BLaER1 (cell line): Measurements from ENCODE around the gene ZNF692.

Source experiments
- H3K27ac ChIP-seq: shearing (Covaris generic); formaldehyde crosslinking; 2 replicates; pipeline ENCODE4 v1.8.1; 2022
- H3K27me3 ChIP-seq: shearing (Covaris generic); formaldehyde crosslinking; 2 replicates; pipeline ENCODE4 v1.8.1; 2022
- H3K36me3 ChIP-seq: shearing (Covaris generic); formaldehyde crosslinking; 2 replicates; pipeline ENCODE4 v1.8.1; 2022
- H3K4me1 ChIP-seq: shearing (Covaris generic); formaldehyde crosslinking; 2 replicates; pipeline ENCODE4 v1.8.1; 2022
- H3K4me2 ChIP-seq: shearing (Covaris generic); formaldehyde crosslinking; 2 replicates; pipeline ENCODE4 v1.8.1; 2022
- H3K4me3 ChIP-seq: shearing (Covaris generic); formaldehyde crosslinking; 2 replicates; pipeline ENCODE4 v1.8.1; 2022
- H3K9ac ChIP-seq: shearing (Covaris generic); formaldehyde crosslinking; 2 replicates; pipeline ENCODE4 v1.8.1; 2022
- H3K9me3 ChIP-seq: shearing (Covaris generic); formaldehyde crosslinking; 2 replicates; pipeline ENCODE4 v1.8.1; 2022
- H4K20me1 ChIP-seq: shearing (Covaris generic); formaldehyde crosslinking; 2 replicates; pipeline ENCODE4 v1.8.1; 2022
- Cebpa-rat ChIP-seq: shearing (Covaris generic); IDR thresholded peaks from 2 replicates; pipeline ENCODE4 v1.8.1; 2022

Gene ZNF692

DNA sequence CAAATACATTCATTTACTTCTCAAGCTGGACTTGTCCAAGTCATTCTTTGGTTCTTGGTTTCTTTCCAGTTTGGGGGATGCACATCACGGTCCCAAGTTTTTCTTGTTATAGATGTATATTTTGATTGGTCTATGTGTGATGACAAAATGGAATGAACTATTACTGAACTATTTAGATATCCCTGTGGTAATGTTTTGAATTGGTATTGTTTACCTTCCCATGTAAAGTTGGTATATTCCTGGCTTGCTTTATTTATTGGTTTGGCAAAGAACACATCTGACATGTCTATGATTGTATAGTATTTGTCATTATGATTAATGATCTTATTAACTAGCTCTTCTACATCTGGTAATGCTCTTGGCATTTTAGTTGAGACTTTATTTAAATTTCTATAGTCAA is 22.4 kb upstream of the ZNF692 start:
- no peak overlapping the region for H3K4me3 ChIP-seq
- H3K4me2 ChIP-seq, result no peak overlapping the region
- no peak overlapping the region for H3K27ac ChIP-seq
- TF ChIP-seq Cebpa-rat, result no peak
- H3K27me3 ChIP-seq, result no peaks in the 10 kb centered on the region
- no peaks in the 10 kb centered on the region for H3K36me3 ChIP-seq
- no peaks in the 10 kb centered on the region; the same call in 1 of the 2 replicates for H3K9me3 ChIP-seq
- H3K4me1 ChIP-seq, result peaks cover 20% of the 10 kb centered on the region
- no peak overlapping the region for H3K9ac ChIP-seq
- H4K20me1 ChIP-seq, result no peaks in the 10 kb centered on the region

DNA sequence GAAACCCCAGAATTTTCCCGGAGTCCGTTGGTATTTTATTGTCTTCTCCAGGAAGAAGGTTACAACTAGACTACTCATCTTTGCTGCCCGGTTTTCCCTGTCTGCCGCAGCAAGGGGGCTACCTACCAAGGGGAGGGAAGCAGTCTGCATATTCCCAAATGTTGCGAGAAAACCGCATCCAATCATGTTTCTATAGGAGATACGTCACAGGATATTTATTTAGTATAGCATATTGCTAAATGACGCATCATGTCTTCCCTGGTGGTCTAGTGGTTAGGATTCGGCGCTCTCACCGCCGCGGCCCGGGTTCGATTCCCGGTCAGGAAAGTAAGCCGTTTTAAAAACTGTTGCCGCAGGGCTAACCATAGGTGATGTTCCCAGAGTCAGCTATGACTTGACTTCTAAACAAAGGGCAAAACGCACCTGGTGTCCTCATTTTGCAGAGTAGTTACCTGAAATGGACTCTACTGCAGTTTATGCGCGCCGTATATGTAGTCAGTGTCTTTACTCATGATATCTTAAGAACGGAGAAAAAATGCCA is 15.2 kb upstream of the ZNF692 start:
- H3K9me3 ChIP-seq, result no peaks in the 10 kb centered on the region
- no peak overlapping the region for H3K27ac ChIP-seq
- H4K20me1 ChIP-seq, result no peaks in the 10 kb centered on the region
- H3K4me1 ChIP-seq, result peaks cover 16% of the 10 kb centered on the region
- peak overlapping the region; percentile 86; the same call in 1 of the 2 replicates for H3K9ac ChIP-seq
- H3K27me3 ChIP-seq, result no peaks in the 10 kb centered on the region
- peak overlapping the region; percentile 82 for H3K4me2 ChIP-seq
- H3K4me3 ChIP-seq, result peak overlapping the region; percentile 73
- TF ChIP-seq Cebpa-rat, result no peak
- no peaks in the 10 kb centered on the region for H3K36me3 ChIP-seq

DNA sequence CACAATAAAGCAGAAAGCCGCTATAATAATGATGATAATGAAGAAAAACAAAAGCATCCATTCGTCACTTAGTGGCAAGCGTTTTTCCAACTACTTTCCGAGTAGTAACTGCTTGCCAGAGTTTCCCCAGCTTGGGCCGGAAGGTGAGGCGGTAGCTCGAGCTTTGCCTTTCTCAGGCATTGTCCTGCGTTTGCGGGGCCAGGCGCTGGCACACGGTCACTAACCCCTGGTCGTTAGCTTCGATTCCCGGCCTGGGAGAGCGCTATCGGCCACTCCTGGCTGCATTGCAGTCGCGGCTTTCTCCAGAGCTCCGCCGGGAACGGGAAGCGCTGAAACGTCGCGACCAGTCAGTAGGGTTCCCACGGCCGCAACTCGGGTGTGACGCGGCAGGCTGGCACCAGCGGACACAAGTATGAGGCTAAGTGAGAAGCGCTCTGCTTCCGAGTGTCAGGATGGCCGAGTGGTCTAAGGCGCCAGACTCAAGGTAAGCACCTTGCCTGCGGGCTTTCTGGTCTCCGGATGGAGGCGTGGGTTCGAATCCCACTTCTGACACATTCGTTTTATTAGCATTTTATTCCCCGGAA is 14.6 kb upstream of the ZNF692 start:
- Histone ChIP-seq H3K4me3 (peak overlapping the region; percentile 73), H3K27me3 (no peaks in the 10 kb centered on the region), H3K9me3 (no peaks in the 10 kb centered on the region), H3K4me1 (peaks cover 16% of the 10 kb centered on the region), H4K20me1 (no peaks in the 10 kb centered on the region), H3K4me2 (peak overlapping the region; percentile 82), H3K36me3 (no peaks in the 10 kb centered on the region), H3K9ac (peak overlapping the region; percentile 86), H3K27ac (peak overlapping the region; percentile 84)
- no peak for TF ChIP-seq Cebpa-rat

DNA sequence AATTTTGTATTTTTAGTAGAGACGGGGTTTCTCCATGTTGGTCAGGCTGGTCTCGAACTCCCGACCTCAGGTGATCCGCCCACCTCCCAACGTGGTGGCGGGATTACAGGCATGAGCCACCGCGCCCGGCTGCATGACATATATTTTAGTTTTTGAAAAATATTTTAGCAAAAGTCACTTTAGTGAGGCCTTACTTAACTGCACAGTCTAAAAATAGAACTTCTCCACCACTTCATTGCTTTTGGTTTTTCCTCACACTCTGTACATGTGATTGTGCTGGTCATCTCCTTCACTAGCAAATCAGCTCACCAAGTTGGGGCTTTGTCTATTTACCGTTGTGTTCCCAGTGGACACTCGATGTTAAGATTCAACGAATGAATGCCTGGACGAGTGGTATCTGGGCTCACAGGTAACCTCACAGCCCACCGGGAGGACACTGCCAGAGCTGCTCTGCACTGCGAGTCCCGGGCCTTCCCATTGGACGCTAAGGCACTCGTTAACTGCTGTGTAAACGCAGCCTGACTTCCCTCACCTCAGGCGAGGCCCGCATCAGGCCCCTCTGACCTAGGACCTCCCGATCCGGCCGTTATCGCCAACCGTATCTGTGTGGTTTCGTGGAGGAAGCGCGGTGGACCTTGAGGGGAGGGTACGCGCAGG is 14.0 kb upstream of the ZNF692 start:
- Histone ChIP-seq H3K4me1 (peaks cover 16% of the 10 kb centered on the region), H3K27me3 (no peaks in the 10 kb centered on the region), H4K20me1 (no peaks in the 10 kb centered on the region), H3K9ac (peak overlapping the region; percentile 86), H3K4me2 (peak overlapping the region; percentile 82), H3K36me3 (no peaks in the 10 kb centered on the region), H3K27ac (peak overlapping the region; percentile 84), H3K4me3 (peak overlapping the region; percentile 73), H3K9me3 (no peaks in the 10 kb centered on the region)
- TF ChIP-seq Cebpa-rat, result no peak

DNA sequence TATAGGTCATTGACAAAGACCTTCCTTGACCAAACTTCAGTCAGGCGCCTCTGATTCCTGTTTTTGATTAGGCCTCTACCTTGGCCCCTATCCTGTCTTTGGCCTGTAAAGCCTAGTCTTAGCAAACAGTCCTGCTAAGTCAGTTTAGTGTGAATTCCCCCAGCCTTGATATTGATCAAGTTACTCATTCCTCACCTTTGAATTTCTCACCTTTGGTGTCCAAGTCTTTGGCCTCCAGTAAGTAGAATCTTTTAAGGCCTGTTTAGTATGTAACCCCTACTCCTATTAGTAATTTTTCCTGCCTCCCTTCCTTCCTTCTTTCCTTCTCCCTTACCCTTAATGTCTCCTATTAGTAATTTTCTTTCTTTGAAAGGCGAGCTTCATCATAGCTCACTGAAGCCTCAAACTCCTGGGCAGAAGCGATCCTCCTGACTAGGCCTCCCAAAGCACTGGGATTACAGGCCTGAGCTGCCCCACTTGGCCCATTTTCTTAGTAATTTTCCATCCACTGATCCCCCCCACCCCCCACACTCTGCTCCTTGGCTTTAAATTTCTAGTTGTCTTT is 13.0 kb upstream of the ZNF692 start:
- Histone ChIP-seq H3K27me3 (no peaks in the 10 kb centered on the region), H3K9ac (no peak overlapping the region), H4K20me1 (no peaks in the 10 kb centered on the region), H3K27ac (no peak overlapping the region), H3K4me3 (peak overlapping the region; percentile 73; the same call in 1 of the 2 replicates), H3K4me2 (peak overlapping the region; percentile 82), H3K36me3 (no peaks in the 10 kb centered on the region), H3K4me1 (peaks cover 16% of the 10 kb centered on the region), H3K9me3 (no peaks in the 10 kb centered on the region)
- TF ChIP-seq Cebpa-rat, result no peak

DNA sequence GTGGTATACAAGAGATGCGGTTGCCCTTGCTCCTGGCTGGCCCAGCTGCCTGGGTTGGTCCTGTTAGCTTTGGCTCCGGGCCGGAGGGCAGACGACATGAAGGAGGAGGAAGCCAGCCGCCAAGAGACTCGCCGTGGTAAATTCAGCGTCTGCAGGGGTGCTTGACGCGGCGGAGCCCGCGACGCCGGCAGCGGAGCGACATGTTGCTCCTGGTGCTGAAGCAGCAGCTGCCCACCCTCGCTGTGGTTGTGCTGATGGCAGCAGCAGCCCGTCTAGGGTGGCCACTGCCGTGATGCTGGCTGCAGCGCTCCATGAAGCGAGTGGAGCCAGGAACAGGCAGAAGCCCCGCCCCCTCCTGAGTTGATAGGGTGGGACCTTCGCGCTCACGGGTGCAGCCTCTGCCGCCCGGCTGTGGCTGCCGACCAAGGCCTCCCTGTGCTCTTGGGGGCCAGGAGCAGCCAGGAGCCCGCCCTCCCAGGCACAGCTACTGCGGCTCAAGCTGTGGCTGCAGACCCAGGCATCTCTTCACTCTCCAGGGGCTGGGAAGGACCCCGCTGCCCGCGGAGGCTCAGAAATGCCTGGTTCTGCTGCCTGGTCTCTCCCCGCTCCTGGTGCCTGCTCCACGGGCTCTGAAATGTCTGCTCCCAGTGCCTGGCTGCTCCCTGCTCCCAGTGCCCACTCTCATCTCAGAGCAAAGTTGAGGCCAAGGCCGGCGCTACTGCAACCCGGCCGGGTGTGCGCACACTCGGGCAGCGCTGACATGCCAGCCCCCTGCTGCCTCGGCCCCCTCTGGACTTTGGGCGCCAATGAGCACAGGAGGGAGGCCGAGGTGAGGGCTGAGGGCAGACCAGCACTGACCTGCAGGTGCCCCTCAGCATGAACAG is 4.4 kb upstream of the ZNF692 start:
- no peak for TF ChIP-seq Cebpa-rat
- H3K36me3 ChIP-seq, result no peaks in the 10 kb centered on the region
- H3K4me1 ChIP-seq, result peaks cover 35% of the 10 kb centered on the region
- no peaks in the 10 kb centered on the region for H3K9me3 ChIP-seq
- H3K9ac ChIP-seq, result peak overlapping the region; percentile 68
- peak overlapping the region; percentile 65 for H3K4me3 ChIP-seq
- no peaks in the 10 kb centered on the region for H3K27me3 ChIP-seq
- H4K20me1 ChIP-seq, result no peaks in the 10 kb centered on the region
- peak overlapping the region; percentile 94 for H3K4me2 ChIP-seq
- peak overlapping the region; percentile 40 for H3K27ac ChIP-seq

DNA sequence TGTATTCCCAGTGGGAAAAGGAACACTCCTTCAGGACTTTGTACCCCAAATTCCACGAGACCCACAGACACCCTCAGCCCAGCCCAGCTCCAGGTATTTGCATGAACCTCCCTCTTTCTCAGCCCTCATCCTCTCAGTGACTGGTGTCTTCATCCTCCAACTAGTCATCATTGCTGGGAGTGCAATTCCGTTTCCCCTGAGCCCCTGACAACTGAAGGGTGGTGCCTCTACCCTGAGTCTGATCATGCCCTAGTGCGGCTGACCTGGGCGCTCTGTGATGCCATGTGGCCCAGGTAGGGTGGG is 3.8 kb upstream of the ZNF692 start:
- no peak overlapping the region for H3K27ac ChIP-seq
- TF ChIP-seq Cebpa-rat, result no peak
- peaks cover 41% of the 10 kb centered on the region for H3K4me1 ChIP-seq
- H3K36me3 ChIP-seq, result no peaks in the 10 kb centered on the region
- H3K27me3 ChIP-seq, result no peaks in the 10 kb centered on the region
- peak overlapping the region; percentile 68 for H3K9ac ChIP-seq
- H3K9me3 ChIP-seq, result no peaks in the 10 kb centered on the region
- H4K20me1 ChIP-seq, result no peaks in the 10 kb centered on the region
- peak overlapping the region; percentile 94 for H3K4me2 ChIP-seq
- peak overlapping the region; percentile 65 for H3K4me3 ChIP-seq

DNA sequence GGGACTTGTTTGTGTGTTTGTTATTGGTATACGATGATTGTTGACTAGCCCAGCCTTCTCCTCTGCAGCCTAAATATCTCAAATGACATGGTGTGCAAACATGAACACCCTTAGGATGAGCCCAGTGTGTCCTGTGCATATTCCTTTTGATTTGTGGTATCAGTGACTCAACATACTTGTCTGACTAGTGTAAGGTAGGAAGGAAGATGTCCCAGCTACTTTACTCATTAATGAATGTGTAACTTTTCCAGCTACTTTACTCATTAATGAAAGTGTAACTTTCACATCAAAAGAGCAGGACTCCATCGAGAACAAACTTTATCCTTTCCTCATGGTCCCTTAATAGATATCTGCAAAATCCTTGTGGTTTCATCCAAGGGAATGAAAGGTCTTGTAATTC is 2.7 kb upstream of the ZNF692 start:
- Histone ChIP-seq H3K9me3 (no peaks in the 10 kb centered on the region), H3K4me2 (no peak overlapping the region), H3K4me1 (peaks cover 52% of the 10 kb centered on the region), H3K27ac (no peak overlapping the region), H3K27me3 (no peaks in the 10 kb centered on the region), H3K36me3 (no peaks in the 10 kb centered on the region), H3K4me3 (no peak overlapping the region), H3K9ac (no peak overlapping the region), H4K20me1 (no peaks in the 10 kb centered on the region)
- TF ChIP-seq Cebpa-rat, result no peak

DNA sequence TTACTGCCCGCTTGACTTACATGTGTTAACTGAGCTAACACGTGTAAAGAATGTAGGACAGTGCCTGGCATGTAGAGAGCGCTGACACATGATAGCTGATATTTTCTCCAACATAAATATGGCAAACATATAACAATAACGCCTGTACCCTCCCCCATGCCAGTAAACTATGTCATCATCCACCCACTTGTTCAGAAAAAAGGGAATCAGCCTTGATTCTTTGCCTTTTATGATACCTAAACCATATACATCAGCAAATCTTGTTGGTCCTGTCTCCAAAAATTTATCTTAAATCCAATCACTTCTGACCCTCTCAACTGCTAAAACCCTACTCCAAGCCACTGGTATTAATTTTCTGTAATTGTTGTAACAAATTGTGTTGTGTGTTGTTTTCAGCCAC is 1.1 kb upstream of the ZNF692 start:
- Histone ChIP-seq H3K4me1 (peaks cover 59% of the 10 kb centered on the region), H3K4me2 (peak overlapping the region; percentile 100), H3K4me3 (no peak overlapping the region), H3K9ac (no peak overlapping the region), H4K20me1 (no peaks in the 10 kb centered on the region), H3K27me3 (no peaks in the 10 kb centered on the region), H3K36me3 (peaks cover 14% of the 10 kb centered on the region), H3K27ac (no peak overlapping the region), H3K9me3 (no peaks in the 10 kb centered on the region)
- no peak for TF ChIP-seq Cebpa-rat
